MM.1S (cell line): ENCODE results near the gene WFDC10B.

Experiments used
- CTCF ChIP-seq: fragments of 300-600 bp; sonication (generic); IDR thresholded peaks from 2 replicates; pipeline ENCODE4 v1.5.1; 2016; ENCODE audit warnings: antibody characterized with exemption, low read length, mixed read lengths
- EZH2 ChIP-seq: fragments of 300-600 bp; sonication (generic); optimal IDR thresholded peaks from 2 replicates; pipeline ENCODE3; 2017; ENCODE audit warnings: low read depth, mild to moderate bottlenecking, antibody characterized with exemption, low read length, mixed read lengths
- EZH2phosphoT487 ChIP-seq: fragments of 300-600 bp; sonication (generic); IDR thresholded peaks from 2 replicates; pipeline ENCODE4 v1.6.1; 2018; ENCODE audit warnings: antibody characterized with exemption, low read length

GRCh38 chr20:45735988-45736387 is 31.2 kb upstream of the WFDC10B start:
- TF ChIP-seq CTCF (no peak), EZH2phosphoT487 (no peak), EZH2 (no peak)
